Activated T-cell treated with anti-CD3 and anti-CD28 coated beads, Interleukin-2, amount 50 U/mL, for 48 hours (primary cell): ENCODE data around the gene KRAS.

Experiments used
- DNase-seq, 2 experiments: peaks; one replicate each; pipeline ENCODE4 v3.0.0-alpha.2; 2020

The KRAS gene

GRCh38 chr12:25250744-25251730 is at the start of gene KRAS:
Gene KRAS, minus strand, starts transcription at chr12:25250929.
- DNase-seq: peak; percentile 90 to 93

- no peak for DNase-seq
These were observed 45.7 kb upstream of the KRAS start for GRCh38 chr12:25296381-25296780.

GRCh38 chr12:25295361-25295760 is 44.6 kb upstream of the KRAS start:
- DNase-seq: no peak

DNA sequence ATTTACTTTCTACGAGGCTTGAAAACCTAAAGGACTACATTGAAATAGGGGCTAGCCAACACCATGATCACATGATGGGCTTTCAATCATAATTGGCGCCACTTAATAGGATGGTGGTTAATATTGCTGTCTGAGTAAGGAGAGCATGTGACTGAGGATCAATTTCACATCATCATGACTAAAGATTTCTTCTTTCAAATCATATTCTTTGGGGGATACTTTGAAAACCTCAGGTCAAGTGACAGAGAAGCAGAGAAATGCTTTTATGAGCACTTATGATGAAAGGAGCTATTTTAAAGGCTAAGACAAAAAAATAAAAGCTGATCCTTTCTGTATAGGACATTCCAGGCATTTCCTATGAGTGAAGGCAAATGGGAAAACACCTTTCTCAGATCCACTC is 42.9 kb upstream of the KRAS start:
- no peak for DNase-seq

- DNase-seq: peak in 1 of 2 experiments; percentile 31
These were observed 42.1 kb upstream of the KRAS start for GRCh38 chr12:25292810-25293221.

DNA sequence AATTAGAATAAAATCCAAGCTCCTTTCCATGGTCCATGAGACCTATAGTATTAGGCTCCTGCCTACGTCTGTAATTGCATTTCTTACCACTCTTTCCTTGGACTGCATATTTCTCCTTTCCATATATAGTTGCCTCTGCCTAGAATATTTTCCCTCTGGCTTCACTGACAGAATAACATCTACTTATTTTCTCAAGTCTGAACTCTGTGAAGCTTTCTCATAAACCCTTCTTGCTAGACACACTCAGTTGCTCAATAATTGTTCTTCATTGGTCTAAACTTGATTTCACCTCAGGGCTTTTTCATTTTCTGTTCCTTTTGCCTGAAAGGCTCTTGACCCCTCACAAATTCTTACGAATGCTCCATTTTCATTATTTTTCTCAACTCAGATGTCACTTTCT is 36.9 kb upstream of the KRAS start:
- DNase-seq: no peak

GRCh38 chr12:25286837-25287236 is 36.1 kb upstream of the KRAS start:
- DNase-seq: no peak

- no peak for DNase-seq
These were observed 33.3 kb upstream of the KRAS start for GRCh38 chr12:25284024-25284423.

DNA sequence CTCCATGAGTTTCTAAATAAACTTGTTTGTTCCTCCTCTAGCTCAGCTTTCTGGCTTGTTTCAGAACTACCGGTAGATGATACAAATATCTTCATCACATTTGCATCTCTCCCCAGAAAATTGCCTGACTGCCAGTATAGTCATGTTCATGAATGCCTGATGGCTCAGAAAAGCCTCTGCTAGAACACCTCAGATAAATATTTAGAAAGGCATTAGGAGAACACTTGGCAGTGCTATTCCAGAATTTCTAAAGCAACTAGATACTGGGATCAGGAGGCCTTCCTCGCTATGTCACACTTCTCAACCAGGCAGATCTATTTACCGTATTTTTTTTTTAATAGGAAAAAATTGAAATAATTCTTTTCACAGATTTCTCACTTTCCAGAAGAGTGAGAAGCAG is 32.3 kb upstream of the KRAS start:
- DNase-seq: no peak

DNA sequence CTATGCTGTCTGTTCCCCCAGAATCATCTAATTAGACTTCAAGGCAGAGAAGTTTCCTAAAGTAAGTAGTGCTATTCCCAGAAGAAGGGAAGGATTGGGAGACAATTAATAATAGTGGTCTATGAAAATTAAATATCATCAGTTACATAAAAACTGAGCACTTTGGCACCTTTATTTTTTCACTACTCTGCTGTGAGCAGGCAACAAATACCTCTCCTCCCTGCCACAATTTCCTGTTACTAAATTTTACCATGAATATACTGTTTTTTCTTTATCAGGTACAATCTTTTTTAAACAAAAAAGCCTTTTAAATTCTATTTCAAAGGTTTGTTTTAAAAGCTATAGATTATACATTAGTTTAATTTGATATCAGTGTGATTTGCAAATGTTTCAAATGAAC is 29.4 kb upstream of the KRAS start:
- DNase-seq: no peak

DNA sequence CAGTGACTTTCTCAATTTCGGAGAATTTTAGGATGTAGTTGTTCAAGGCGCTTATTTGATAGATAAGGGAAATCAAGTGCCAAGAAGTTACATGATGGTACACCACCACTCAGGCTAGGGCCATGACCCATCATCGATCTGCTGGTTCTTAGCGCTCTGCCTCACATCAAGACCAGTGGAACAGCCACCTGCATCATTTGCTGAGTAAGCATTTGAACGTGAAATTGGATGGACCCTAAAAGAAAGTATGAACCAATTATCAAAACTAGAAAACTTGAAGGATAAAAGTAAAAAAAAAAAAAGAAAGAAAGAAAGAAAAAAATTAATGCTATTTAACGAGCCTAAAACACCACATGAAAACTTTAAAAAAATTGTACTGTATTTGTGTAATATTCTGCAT is 27.5 kb upstream of the KRAS start:
- no peak for DNase-seq

DNA sequence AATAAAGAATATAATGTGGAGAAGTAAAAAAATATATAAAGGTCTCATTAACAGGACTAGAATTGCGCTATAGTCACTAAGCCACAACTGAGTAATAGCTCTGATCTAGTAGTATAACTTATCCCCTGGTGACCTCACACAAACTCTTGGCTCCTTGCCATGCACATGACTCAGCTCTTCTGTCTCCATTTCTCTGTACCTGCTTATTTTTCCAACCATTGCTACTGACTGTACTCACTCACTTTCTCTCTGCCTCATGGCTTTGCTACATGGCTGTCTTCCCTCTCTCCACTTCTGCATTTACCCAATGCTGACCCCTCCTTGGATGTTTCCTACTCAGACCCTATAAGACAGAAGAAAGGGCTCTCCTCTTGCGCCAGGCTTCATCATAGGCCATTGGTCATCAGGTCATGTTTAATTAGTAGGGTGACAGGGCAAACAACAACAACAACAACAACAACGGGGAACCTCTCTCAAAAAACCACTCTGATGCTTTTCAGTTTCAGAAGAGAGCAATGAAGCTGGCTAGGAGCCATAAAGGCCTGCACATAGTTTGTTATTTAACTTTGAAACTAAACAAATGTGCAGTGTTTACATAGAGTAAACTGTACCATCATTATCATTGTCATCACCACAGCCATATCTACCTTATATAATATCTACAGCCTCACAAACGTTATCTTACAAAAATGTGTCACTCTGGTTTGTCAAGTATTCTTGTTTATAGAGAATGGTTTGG is 25.6 kb upstream of the KRAS start:
- peak; percentile 81 to 88 for DNase-seq

DNA sequence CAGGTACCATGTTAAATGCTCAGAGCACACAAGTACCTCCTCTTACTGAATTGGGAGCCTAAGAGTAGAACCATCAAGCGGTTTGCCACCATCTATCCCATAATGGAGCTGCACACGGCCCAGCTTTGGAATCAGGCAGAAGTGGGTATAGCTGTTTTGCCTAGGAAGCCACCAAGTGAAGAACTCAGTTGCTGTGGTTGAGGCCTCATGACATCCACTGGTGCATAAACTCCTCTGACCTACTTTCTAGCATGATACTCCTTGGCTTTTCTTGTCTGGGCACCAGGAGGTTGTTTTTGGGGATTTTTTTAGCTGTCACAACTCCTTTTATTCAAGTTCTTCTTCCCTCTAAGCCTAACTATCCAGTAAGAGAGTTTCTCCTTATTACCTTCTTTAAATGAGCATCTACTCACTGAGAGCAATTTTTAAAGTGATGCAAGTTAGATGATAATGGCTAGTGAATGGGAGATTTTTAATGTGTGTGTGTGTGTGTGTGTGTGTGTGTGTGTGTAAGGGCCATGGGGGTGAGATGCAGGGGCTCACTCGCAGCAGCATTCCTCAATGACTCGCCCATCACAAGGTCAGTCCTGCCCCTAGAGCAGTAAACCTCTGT is 20.9 kb upstream of the KRAS start:
- DNase-seq: no peak

DNA sequence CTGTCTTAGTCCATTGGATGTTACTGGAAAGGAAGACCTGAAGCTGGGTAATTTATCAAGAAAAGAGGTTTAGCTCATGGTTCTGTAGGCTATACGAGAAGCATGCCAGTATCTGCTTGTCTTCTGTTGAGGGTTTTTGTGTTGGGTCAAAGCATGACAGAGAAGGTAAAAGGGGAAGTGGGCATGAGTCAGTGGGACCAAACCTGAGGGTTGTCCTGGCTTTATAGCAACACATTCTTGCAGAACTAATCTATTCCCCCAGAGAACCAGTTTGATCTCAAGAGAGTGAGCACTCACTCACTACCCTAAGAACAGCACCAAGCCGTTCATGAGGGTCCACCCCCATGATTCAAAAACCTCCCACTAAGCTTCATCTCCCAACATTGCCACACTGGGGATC is 19.0 kb upstream of the KRAS start:
- DNase-seq: no peak

- DNase-seq: no peak
These were observed 15.8 kb upstream of the KRAS start for GRCh38 chr12:25266497-25266896.

DNA sequence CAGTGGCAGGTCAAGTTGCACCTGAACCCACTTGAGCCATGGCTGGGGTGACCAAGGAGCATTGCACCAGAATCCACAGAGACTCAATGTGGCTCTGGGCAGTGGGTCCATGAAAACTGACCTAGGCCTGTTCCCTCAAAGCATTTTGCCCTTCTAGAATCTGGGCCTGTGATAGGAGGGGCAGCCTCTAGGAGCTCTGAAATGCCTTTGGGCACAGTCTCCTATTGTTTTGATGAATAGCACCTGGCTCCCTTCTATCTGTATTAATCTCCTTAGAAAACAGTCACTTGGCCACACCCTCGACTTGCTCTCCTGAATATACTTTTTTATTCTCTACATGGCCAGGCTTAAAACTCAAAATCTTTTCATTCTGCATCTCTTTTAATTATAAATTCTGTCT is 14.1 kb upstream of the KRAS start:
- no peak for DNase-seq

DNA sequence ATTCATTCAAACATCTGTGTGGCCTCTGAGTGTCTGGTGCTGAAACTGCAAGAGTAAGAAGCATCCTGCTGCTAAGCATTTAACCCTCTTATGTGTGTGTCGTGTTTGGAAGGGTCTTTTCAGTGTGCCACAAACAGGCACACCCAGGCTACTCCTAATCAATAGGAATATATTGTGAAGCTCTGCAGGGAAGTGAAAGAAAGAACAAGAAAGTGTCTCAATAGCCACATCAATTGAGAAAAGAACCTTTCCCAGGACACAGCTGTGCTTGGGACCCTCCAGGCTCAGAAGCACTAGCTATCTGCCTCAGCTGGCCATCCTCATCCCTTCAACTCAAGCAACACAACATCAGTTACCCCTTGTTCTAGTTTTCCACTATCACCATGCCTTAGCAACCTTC is 13.4 kb upstream of the KRAS start:
- DNase-seq: no peak

DNA sequence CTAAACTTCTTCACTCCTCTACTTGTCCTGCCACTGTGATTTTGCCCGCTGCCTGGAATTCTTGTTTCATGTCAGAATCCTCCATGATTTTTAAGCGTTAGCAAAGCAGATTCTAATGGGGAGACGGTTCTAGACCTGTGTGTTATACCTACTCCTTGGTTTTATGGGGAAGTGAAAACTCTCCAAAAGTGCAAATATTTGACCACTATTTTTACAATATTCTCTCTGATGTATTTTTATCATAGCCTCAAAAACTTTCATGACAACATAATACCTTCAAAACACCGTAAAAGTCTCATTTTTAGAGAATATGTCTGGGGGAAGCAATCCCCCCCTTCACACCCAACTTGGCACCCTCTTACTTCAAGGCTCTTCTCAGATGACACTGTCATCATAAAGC is 12.9 kb upstream of the KRAS start:
- no peak for DNase-seq

DNA sequence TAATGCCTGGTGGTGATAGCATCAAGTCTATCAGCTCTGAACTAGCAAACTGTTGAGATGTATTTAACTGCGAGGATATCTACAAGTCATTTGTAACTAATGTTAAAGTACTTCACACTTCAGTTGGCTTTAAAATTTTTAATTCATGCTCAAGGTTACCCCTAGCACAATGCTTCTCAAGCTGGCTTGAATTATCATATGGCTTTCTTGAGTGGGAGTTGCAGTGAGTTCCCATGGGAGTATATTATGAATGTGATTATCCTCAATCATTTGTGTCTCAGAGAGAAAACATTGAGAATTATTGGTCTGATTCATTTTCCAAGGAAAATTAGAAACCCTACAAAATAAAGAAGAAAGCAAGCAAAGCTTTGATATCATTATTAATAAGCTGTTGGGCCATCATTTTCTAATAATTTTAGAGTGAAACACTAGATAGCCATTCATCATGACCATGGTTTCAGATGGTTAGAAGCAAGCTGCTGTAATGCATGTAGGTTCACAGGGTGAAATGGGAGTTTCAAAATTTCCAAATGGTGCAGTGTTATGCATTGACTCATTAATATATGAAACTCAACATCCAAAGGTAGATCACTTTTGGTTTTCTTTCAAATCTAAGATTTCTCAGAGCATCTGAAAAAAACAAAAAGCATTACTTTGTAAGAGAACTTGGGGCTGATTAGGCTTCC is 11.8 kb upstream of the KRAS start:
- no peak for DNase-seq

GRCh38 chr12:25257590-25258324 is 7.0 kb upstream of the KRAS start:
- no peak for DNase-seq

- no peak for DNase-seq
These were observed 6.1 kb upstream of the KRAS start for GRCh38 chr12:25256826-25257225.

DNA sequence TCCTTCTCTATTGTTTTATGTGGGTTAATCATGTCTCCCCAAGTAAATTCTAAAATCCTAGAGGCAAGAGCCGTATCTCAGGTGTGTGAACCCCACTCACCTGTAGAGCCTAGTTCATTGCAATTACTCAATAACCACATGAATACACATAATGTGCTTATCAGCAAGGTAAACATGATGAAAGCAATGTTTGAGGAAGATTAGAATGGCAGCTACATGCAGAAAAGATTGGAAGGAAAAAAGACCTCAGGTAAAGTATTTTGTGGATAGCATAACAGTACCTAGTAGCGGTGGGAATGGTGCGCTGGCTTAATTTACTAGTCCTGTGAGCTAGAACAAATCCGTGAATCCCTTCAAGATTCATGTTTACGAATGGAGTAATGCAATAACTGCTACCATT is 5.3 kb upstream of the KRAS start:
- no peak for DNase-seq
